Fibroblast of lung (primary cell): ENCODE results near the gene DICER1.

Experiments
- CTCF ChIP-seq, 2 donors: IDR thresholded peaks in 1 of 2; conservative IDR thresholded peaks in 1 of 2; 1 replicate in 1 of 2; 2 replicates in 1 of 2; pipeline ENCODE4 v1.5.1; 2011 to 2012; ENCODE audit warnings: low read length in 2 of 2, control low read depth in 1 of 2, inconsistent platforms in 1 of 2, low read depth in 1 of 2, mild to moderate bottlenecking in 1 of 2
- EZH2 ChIP-seq: IDR thresholded peaks from 2 replicates; pipeline ENCODE4 v1.5.1; 2012; ENCODE audit warnings: low read length, control low read depth, mild to moderate bottlenecking; ENCODE audit errors: missing control alignments

- TF ChIP-seq CTCF (conservative IDR thresholded peaks at IDR 0.05 in 1 of 2, IDR thresholded peaks at IDR 0.05 in 1 of 2; ENCODE audit: low read depth in 1 of 2, low read length in 2 of 2) (no peak), EZH2 (no peak)
Measured at GRCh38 chr14:95185033-95185766, 27.9 kb upstream of the DICER1 start.
